Psoas muscle (tissue), 8 donors: ENCODE data around the gene HPDL. TPM values are rescaled to one million over a fixed set of nuclear protein-coding genes. Genes with fewer than 3 reads are reported as not detected.
"Not testable (repeated sequence)": the region's sequence is repeated elsewhere in the genome, so short reads cannot be mapped to it uniquely, and the experiment has no call there.

Source experiments
- ATAC-seq, 4 donors: fragments of 200-7000 bp; cut with Tn5 transposase; one replicate each; pipeline ENCODE4 v1.9.1; 2020; ENCODE audit warnings: moderate library complexity in 3 of 4, mild to moderate bottlenecking in 2 of 4
- DNase-seq, 2 donors: peaks; one replicate each; pipeline ENCODE4 v3.0.0-alpha.2; 2020
- H3K27ac ChIP-seq: fragments of 200-600 bp; one replicate; pipeline ENCODE4 v1.8.0; 2022
- H3K27me3 ChIP-seq, 3 donors: fragments of 200-600 bp in 1 of 3; one replicate each; pipeline versions ENCODE4 v1.6.1 to v1.8.0; 2013 to 2022; ENCODE audit warnings: low read length in 2 of 3, mild to moderate bottlenecking in 2 of 3, moderate library complexity in 1 of 3; ENCODE audit not compliant: insufficient read depth in 3 of 3
- H3K36me3 ChIP-seq, 2 donors: fragments of 200-600 bp in 1 of 2; one replicate each; pipeline versions ENCODE4 v1.6.1 to v1.8.0; 2013 to 2022; ENCODE audit warnings: low read depth in 1 of 2, mild to moderate bottlenecking in 1 of 2, moderate library complexity in 1 of 2; ENCODE audit not compliant: insufficient read depth in 1 of 2
- H3K4me1 ChIP-seq: fragments of 200-600 bp; one replicate; pipeline ENCODE4 v1.8.0; 2022
- H3K4me3 ChIP-seq: fragments of 200-600 bp; one replicate; pipeline ENCODE4 v1.8.0; 2022; ENCODE audit warnings: mild to moderate bottlenecking
- H3K9me3 ChIP-seq: fragments of 200-600 bp; one replicate; pipeline ENCODE4 v1.8.0; 2022
- CTCF ChIP-seq: fragments of 200-600 bp; IDR thresholded peaks from one replicate; pipeline ENCODE4 v1.8.0; 2022; ENCODE audit warnings: antibody characterized with exemption
- WGBS, 3 donors: extraction: QIAGEN DNeasy Blood & Tissue Kit; methylation state at CpG; one replicate each; pipeline versions ENCODE4 v1.1.6 to v1.1.7; 2013; 5-methylcytosine and 5-hydroxymethylcytosine counted together
- intact Hi-C, 2 donors: fragments of 100-400 bp; cut with DNase I; formaldehyde crosslinking; loops; one replicate each; pipeline versions ENCODE4 v1.11.0 to v1.14.2; 2022
- polyA plus RNA-seq, 3 donors: library from polyadenylated mRNA; stranded (reverse); fragments of 200-250 nt; gene quantifications; one replicate each; pipeline ENCODE4 v1.2.3, GENCODE V29; 2013
- total RNA-seq, 4 donors: library from RNA; stranded (reverse); fragmentation: NEBNext Ultra II Directional in 2 of 4; extraction: Animal tissue kit (Norgen Biotek cat#: 25700) in 2 of 4; gene quantifications; one replicate each; pipeline versions ENCODE4 v1.2.1 to v1.2.4, GENCODE V29; 2021 to 2023
- donor health status: healthy with polysubstance abuse.
- donor health status: DM: no; HTN: no; CAD: no; lungs with moderate emphysema.
- donor health status: Bipolar disorder and iron deficiency.
- donor health status: healthy.
- donor health status: DM: yes; HTN: yes; CAD: no.
- donor health status: DM: no; HTN: no; CAD: no.
- donor health status: DM: no; HTN: no; CAD: no.
- donor health status: DM: yes; HTN: yes; CAD: no.

The HPDL gene
- total and polyA plus RNA-seq, 7 donors: 0.73 to 4.9 (median 1.4) TPM

- no peak for TF ChIP-seq CTCF
- DNase-seq: no peak
- H3K27me3 ChIP-seq: no peaks in the 10 kb centered on the region
- intact Hi-C loops: loop anchor here in 1 of 2 donors (5.0 kb wide), 1 partner anchor 212 kb away; no protein-coding TSS in a partner anchor
- H3K27ac ChIP-seq: peak overlapping the region; percentile 51
- H3K36me3 ChIP-seq: no peaks in the 10 kb centered on the region
- no peaks in the 10 kb centered on the region for H3K9me3 ChIP-seq
- 54 to 64% (median 57%) methylated on average over 2 of the region's 2 CpGs for WGBS, 3 donors
- no peak for ATAC-seq
- no peak overlapping the region for H3K4me3 ChIP-seq
- peaks cover 41% of the 10 kb centered on the region for H3K4me1 ChIP-seq
Observed at GRCh38 chr1:45355683-45356082, 29.0 kb downstream of the HPDL start.

- no peak for TF ChIP-seq CTCF
- Histone ChIP-seq H3K36me3 (no peaks in the 10 kb centered on the region), H3K4me3 (no peak overlapping the region), H3K27me3 (no peaks in the 10 kb centered on the region), H3K9me3 (no peaks in the 10 kb centered on the region), H3K4me1 (peaks cover 45% of the 10 kb centered on the region), H3K27ac (peak overlapping the region; percentile 51)
- 30 to 46% (median 39%) methylated on average over 4 of the region's 4 CpGs for WGBS, 3 donors
- DNase-seq (no peak), ATAC-seq (peak in 3 of 4 donors; percentile 55 to 61 (median 55))
- intact Hi-C loops: loop anchor here in 1 of 2 donors (5.0 kb wide), 1 partner anchor 211 kb away; no protein-coding TSS in a partner anchor
Observed at GRCh38 chr1:45356186-45356585, 29.5 kb downstream of the HPDL start.

GRCh38 chr1:45359882-45360513, 33.3 kb downstream of the HPDL start:
- H3K27ac ChIP-seq: peak overlapping the region; percentile 77
- DNase-seq (peak; percentile 49 to 76), ATAC-seq (peak; percentile 75 to 89 (median 80))
- H3K27me3 ChIP-seq: no peaks in the 10 kb centered on the region
- peak; percentile 77 for TF ChIP-seq CTCF
- WGBS, 3 donors: 10 to 19% (median 10%) methylated on average over 7 of the region's 7 CpGs
- no peaks in the 10 kb centered on the region for H3K9me3 ChIP-seq
- no peaks in the 10 kb centered on the region for H3K36me3 ChIP-seq
- intact Hi-C loops: loop anchor here (1.0 to 5.0 kb wide), 4 partner anchors 133 to 211 kb away; no protein-coding TSS in a partner anchor
- H3K4me3 ChIP-seq: peak overlapping the region; percentile 45
- H3K4me1 ChIP-seq: peaks cover 34% of the 10 kb centered on the region

GRCh38 chr1:45360981-45361380, 34.3 kb downstream of the HPDL start:
- DNase-seq (peak; percentile 35 to 63), ATAC-seq (peak; percentile 79 to 91 (median 82))
- H3K36me3 ChIP-seq, H3K27me3 ChIP-seq, H3K9me3 ChIP-seq: not testable (repeated sequence)
- intact Hi-C loops: loop anchor here (1.0 to 2.0 kb wide), 2 partner anchors 132 kb away; no protein-coding TSS in a partner anchor
- Histone ChIP-seq H3K4me1 (peaks cover 26% of the 10 kb centered on the region), H3K4me3 (peak overlapping the region; percentile 45), H3K27ac (peak overlapping the region; percentile 77)
- WGBS, 3 donors: 10 to 26% (median 10%) methylated on average over 7 of the region's 7 CpGs

GRCh38 chr1:45364294-45364693, 37.6 kb downstream of the HPDL start:
- Histone ChIP-seq H3K4me1 (peaks cover 17% of the 10 kb centered on the region), H3K27ac (no peak overlapping the region), H3K9me3 (no peaks in the 10 kb centered on the region), H3K27me3 (no peaks in the 10 kb centered on the region), H3K36me3 (no peaks in the 10 kb centered on the region), H3K4me3 (no peak overlapping the region)
- DNase-seq (no peak), ATAC-seq (no peak)
- intact Hi-C loops: no loop called here
- WGBS, 3 donors: 87 to 95% (median 90%) methylated on average over 2 of the region's 2 CpGs
- TF ChIP-seq CTCF: no peak
